IMR-90 (cell line): Measurements from ENCODE around the gene ESR1. TPM values are rescaled to one million over a fixed set of nuclear protein-coding genes. Genes with fewer than 3 reads are reported as not detected.

ENCODE experiments used
- ATAC-seq: fragments of 200-7000 bp; cut with Tn5 transposase; 2 replicates; pipeline ENCODE4 v1.9.1; 2020; ENCODE audit warnings: low read depth, mild to moderate bottlenecking, moderate library complexity
- BruUV-seq: library from RNA; stranded (reverse); fragments of 400-500 nt; replicated peaks from 2 replicates; lab custom pipeline; 2021; lab: Mats Ljungman, UMichigan
- CTCF ChIA-PET: fragments of 300-600 bp; formaldehyde crosslinking; extraction: SDS; loops from one replicate; lab custom pipeline; 2021; ENCODE audit warnings: antibody characterized with exemption; lab: Yijun Ruan, JAX
- POLR2A ChIA-PET: fragments of 300-600 bp; sonication (Branson Sonifier 250); formaldehyde crosslinking; loops from one replicate; lab custom pipeline; 2022; ENCODE audit warnings: antibody characterized with exemption; ENCODE audit not compliant: unreplicated experiment; lab: Charles Lee
- DNase-seq: peaks from one replicate; pipeline ENCODE4 v3.0.0; 2013
- H2AFZ ChIP-seq: replicated peaks from 2 replicates; pipeline ENCODE3; 2013; ENCODE audit warnings: low read length, mild to moderate bottlenecking; ENCODE audit not compliant: poor library complexity
- H2AK5ac ChIP-seq: 2 replicates; pipeline ENCODE4 v1.6.1; 2013; ENCODE audit warnings: low read depth, low read length, inconsistent platforms
- H2AK9ac ChIP-seq: replicated peaks from 2 replicates; pipeline ENCODE3; 2013; ENCODE audit warnings: mild to moderate bottlenecking, low read depth, low read length, moderate library complexity; ENCODE audit not compliant: poor library complexity
- H2BK120ac ChIP-seq: 2 replicates; pipeline ENCODE4 v1.6.1; 2013; ENCODE audit warnings: low read depth, low read length, inconsistent platforms
- H2BK15ac ChIP-seq: 3 replicates; pipeline ENCODE4 v1.6.1; 2013; ENCODE audit warnings: low read depth, low read length, inconsistent platforms
- H2BK20ac ChIP-seq: 2 replicates; pipeline ENCODE4 v1.6.1; 2013; ENCODE audit warnings: low read depth, mild to moderate bottlenecking, inconsistent platforms, low read length, moderate library complexity
- H2BK5ac ChIP-seq: 2 replicates; pipeline ENCODE4 v1.6.1; 2013; ENCODE audit warnings: mild to moderate bottlenecking, low read depth, low read length, inconsistent platforms; ENCODE audit not compliant: poor library complexity, severe bottlenecking
- H3K14ac ChIP-seq: replicated peaks from 2 replicates; pipeline ENCODE4 v1.6.1; 2013; ENCODE audit warnings: low read depth, low read length, inconsistent platforms
- H3K18ac ChIP-seq: 2 replicates; pipeline ENCODE4 v1.6.1; 2013; ENCODE audit warnings: low read depth, low read length, control low read depth
- H3K23ac ChIP-seq: 2 replicates; pipeline ENCODE4 v1.6.1; 2013; ENCODE audit warnings: low read depth, low read length, inconsistent platforms
- H3K27ac ChIP-seq: 2 replicates; pipeline ENCODE4 v1.5.1; 2013; ENCODE audit warnings: mild to moderate bottlenecking, control low read depth, low read length; ENCODE audit not compliant: insufficient read depth
- H3K27me3 ChIP-seq: 2 replicates; pipeline ENCODE4 v1.6.1; 2013; ENCODE audit warnings: low read length; ENCODE audit not compliant: control insufficient read depth, insufficient read depth
- H3K36me3 ChIP-seq: 2 replicates; pipeline ENCODE4 v1.6.1; 2013; ENCODE audit warnings: low read length, mixed read lengths; ENCODE audit not compliant: control insufficient read depth, insufficient read depth
- H3K4ac ChIP-seq: 2 replicates; pipeline ENCODE4 v1.6.1; 2013; ENCODE audit warnings: low read depth, low read length, inconsistent platforms
- H3K4me1 ChIP-seq: 2 replicates; pipeline ENCODE4 v1.6.1; 2013; ENCODE audit warnings: low read length, mixed read lengths; ENCODE audit not compliant: control insufficient read depth, insufficient read depth
- H3K4me2 ChIP-seq: 2 replicates; pipeline ENCODE4 v1.6.1; 2013; ENCODE audit warnings: low read depth, mild to moderate bottlenecking, control low read depth, low read length, moderate library complexity
- H3K4me3 ChIP-seq: 2 replicates; pipeline ENCODE4 v1.5.1; 2013; ENCODE audit warnings: low read depth, mild to moderate bottlenecking, control low read depth, low read length, moderate library complexity; ENCODE audit not compliant: insufficient read depth
- H3K56ac ChIP-seq: 2 replicates; pipeline ENCODE4 v1.6.1; 2013; ENCODE audit warnings: low read length, inconsistent platforms; ENCODE audit not compliant: insufficient read depth; ENCODE audit errors: extremely low read depth
- H3K79me1 ChIP-seq, 2 experiments: 2 replicates each; pipeline ENCODE4 v1.6.1; 2013; ENCODE audit warnings: low read length in 2 of 2, inconsistent platforms in 1 of 2, low read depth in 1 of 2
- H3K9ac ChIP-seq: 2 replicates; pipeline ENCODE4 v1.6.1; 2013; ENCODE audit warnings: low read depth, low read length, control low read depth
- H3K9me1 ChIP-seq: 2 replicates; pipeline ENCODE4 v1.6.1; 2013; ENCODE audit warnings: low read length, inconsistent platforms; ENCODE audit not compliant: insufficient read depth
- H3K9me3 ChIP-seq: 2 replicates; pipeline ENCODE4 v1.6.1; 2013; ENCODE audit warnings: low read length; ENCODE audit not compliant: control insufficient read depth, insufficient read depth
- H4K20me1 ChIP-seq: 2 replicates; pipeline ENCODE4 v1.6.1; 2013; ENCODE audit warnings: low read length, inconsistent platforms; ENCODE audit not compliant: insufficient read depth
- H4K5ac ChIP-seq: 2 replicates; pipeline ENCODE4 v1.6.1; 2013; ENCODE audit warnings: mild to moderate bottlenecking, low read depth, low read length, control low read depth
- H4K8ac ChIP-seq, 2 experiments: 2 replicates each; pipeline ENCODE4 v1.6.1; 2013; ENCODE audit warnings: low read depth in 2 of 2, low read length in 2 of 2, control low read depth in 1 of 2, inconsistent platforms in 1 of 2
- H4K91ac ChIP-seq: 2 replicates; pipeline ENCODE4 v1.6.1; 2013; ENCODE audit warnings: low read depth, low read length, inconsistent platforms; ENCODE audit not compliant: insufficient read depth
- MAFK ChIP-seq: IDR thresholded peaks from 2 replicates; pipeline ENCODE4 v1.6.1; 2012; ENCODE audit warnings: low read depth, low read length, improper control_type of control experiment
- RFX5 ChIP-seq: IDR thresholded peaks from 2 replicates; pipeline ENCODE4 v1.8.0; 2012; ENCODE audit warnings: low read depth, mild to moderate bottlenecking, low read length, moderate library complexity
- WGBS, 2 experiments: methylation state at CpG; one replicate each; pipeline versions ENCODE4 v1.1.5 to v1.1.7; 2013; ENCODE audit warnings: missing lambda C conversion rate in 2 of 2; ENCODE audit not compliant: insufficient read length in 1 of 2; ENCODE audit errors: extremely low coverage in 2 of 2; 5-methylcytosine and 5-hydroxymethylcytosine counted together
- dilution Hi-C: fragments of 300-500 bp; cut with HindIII; formaldehyde crosslinking; loops from one replicate; pipeline ENCODE4 v1.14.3; 2018; ENCODE audit warnings: low sequenced_read_pairs; ENCODE audit not compliant: unreplicated experiment
- in situ Hi-C: fragments of 300-500 bp; cut with MboI; formaldehyde crosslinking; loops from 3 replicates; pipeline ENCODE4 v1.14.3; 2019; ENCODE audit warnings: low sequenced_read_pairs, inconsistent platforms, mixed read lengths
- intact Hi-C: fragments of 100-400 bp; cut with micrococcal nuclease; formaldehyde crosslinking; loops from 2 replicates; pipeline ENCODE4 v1.10.0; 2022
- polyA plus RNA-seq, 3 experiments: library from polyadenylated mRNA; depleted of rRNA; stranded (reverse); fragments of >200 nt; gene quantifications; 2 replicates each; pipeline ENCODE4 v1.2.3, GENCODE V29; 2012; ENCODE audit warnings: low replicate concordance in 1 of 3
- total RNA-seq: library from RNA; depleted of rRNA; stranded (reverse); fragments of >200 nt; gene quantifications from 2 replicates; pipeline ENCODE4 v1.2.3, GENCODE V29; 2012

ESR1 gene
- total and polyA plus RNA-seq, 2 of the 4 experiments (the other 2 are of a cell fraction), result not detected

DNA sequence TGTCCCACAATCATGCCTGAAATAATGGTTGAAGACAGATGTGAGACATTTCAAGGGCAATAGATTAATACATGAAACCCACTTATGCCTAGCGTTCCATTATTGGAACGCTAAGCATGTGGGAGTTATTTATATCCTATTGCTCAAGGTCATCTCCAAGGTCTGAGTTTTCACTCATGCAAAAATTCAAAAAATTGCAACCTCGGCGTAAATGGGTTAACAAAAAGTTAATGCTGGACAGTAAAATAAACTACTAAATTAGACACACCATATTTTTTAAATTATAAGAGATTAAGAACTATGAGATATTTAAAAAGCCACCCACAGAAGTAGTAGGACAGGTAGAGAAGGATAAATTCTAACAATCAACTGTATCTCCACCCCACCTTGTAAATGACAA is 98.4 kb downstream of the ESR1 start:
- dilution Hi-C loops, result no loop called here
- Histone ChIP-seq H3K23ac (no peak overlapping the region), H2AK9ac (no peak overlapping the region), H4K5ac (no peak overlapping the region), H2BK15ac (no peak overlapping the region), H3K4ac (no peak overlapping the region), H3K36me3 (no peaks in the 10 kb centered on the region), H3K9me3 (peaks cover 17% of the 10 kb centered on the region; the same call in 1 of the 2 replicates), H2BK120ac (no peak overlapping the region), H3K27ac (no peak overlapping the region), H2AK5ac (no peak overlapping the region), H2BK5ac (no peak overlapping the region), H3K56ac (no peak overlapping the region), H3K79me1 (no peaks in the 10 kb centered on the region), H3K27me3 (no peaks in the 10 kb centered on the region), H3K4me2 (no peak overlapping the region), H3K4me1 (no peaks in the 10 kb centered on the region), H3K9me1 (no peaks in the 10 kb centered on the region), H4K20me1 (no peaks in the 10 kb centered on the region), H3K14ac (no peak overlapping the region), H2BK20ac (no peak overlapping the region), H3K18ac (no peak overlapping the region), H3K4me3 (no peak overlapping the region), H4K8ac (no peak overlapping the region), H4K91ac (no peak overlapping the region), H3K9ac (no peak overlapping the region), H2AFZ (no peak overlapping the region)
- ChIA-PET POLR2A (no interaction called here), CTCF (no interaction called here)
- DNase-seq, result no peak
- no CpG with 5 or more reads among the region's 4 CpGs for WGBS, 2 experiments
- ATAC-seq, result no peak
- in situ Hi-C loops, result no loop called here
- no TSS peak for BruUV-seq
- intact Hi-C loops, result no loop called here
- TF ChIP-seq MAFK, result peak; percentile 86
- TF ChIP-seq RFX5, result no peak
